OCI-LY3 (cell line): Measurements from ENCODE around the gene PGM2.

ENCODE experiments used
- H2AFZ ChIP-seq: fragments of 200-600, 300-600 bp; shearing (Covaris generic); 2 replicates; pipeline ENCODE4 v1.6.0; 2014; ENCODE audit warnings: antibody characterized with exemption, low read depth, low read length
- H3K27ac ChIP-seq: fragments of 200-600, 300-600 bp; sonication (generic); 2 replicates; pipeline ENCODE4 v1.5.1; 2014; ENCODE audit warnings: mild to moderate bottlenecking, low read length, moderate library complexity, mixed read lengths
- H3K27me3 ChIP-seq: fragments of 200-600, 300-600 bp; sonication (generic); 2 replicates; pipeline ENCODE4 v1.6.1; 2014; ENCODE audit warnings: low read depth, low read length, mixed read lengths
- H3K36me3 ChIP-seq: fragments of 200-600, 300-600 bp; sonication (generic); replicated peaks from 2 replicates; pipeline ENCODE3; 2014; ENCODE audit warnings: low read depth, low read length, mixed read lengths
- H3K4me1 ChIP-seq: fragments of 300-600, 200-600 bp; sonication (generic); 2 replicates; pipeline ENCODE4 v1.6.1; 2014; ENCODE audit warnings: low read length, mixed read lengths
- H3K4me2 ChIP-seq: fragments of 200-600, 300-600 bp; sonication (generic); 2 replicates; pipeline ENCODE4 v1.6.1; 2014; ENCODE audit warnings: low read length, mixed read lengths
- H3K4me3 ChIP-seq: fragments of 300-600, 200-600 bp; sonication (generic); 2 replicates; pipeline ENCODE4 v1.5.1; 2014; ENCODE audit warnings: antibody characterized with exemption, mild to moderate bottlenecking, low read length, moderate library complexity
- H3K79me2 ChIP-seq: fragments of 300-600, 200-600 bp; shearing (Covaris generic); 2 replicates; pipeline ENCODE4 v1.6.1; 2014; ENCODE audit warnings: mild to moderate bottlenecking, low read length, mixed read lengths
- H3K9ac ChIP-seq: fragments of 300-600, 200-600 bp; shearing (Covaris generic); 2 replicates; pipeline ENCODE4 v1.6.0; 2014; ENCODE audit warnings: mild to moderate bottlenecking, low read length, moderate library complexity
- H3K9me3 ChIP-seq: fragments of 200-600, 300-600 bp; shearing (Covaris generic); 2 replicates; pipeline ENCODE4 v1.6.1; 2014; ENCODE audit warnings: low read length, mixed read lengths; ENCODE audit not compliant: insufficient read depth
- H4K20me1 ChIP-seq: fragments of 200-600, 300-600 bp; sonication (generic); 2 replicates; pipeline ENCODE4 v1.6.1; 2016; ENCODE audit warnings: low read length, mixed read lengths; ENCODE audit not compliant: insufficient read depth
- EZH2phosphoT487 ChIP-seq: fragments of 200-600 bp; shearing (Covaris generic); IDR thresholded peaks from 2 replicates; pipeline ENCODE4 v1.6.1; 2018; ENCODE audit warnings: antibody characterized with exemption, mixed run types, low read depth
- TF ChIP-seq, protein P1 (sequence below): fragments of 200-600, 300-600 bp; sonication (generic); IDR thresholded peaks from 2 replicates; pipeline ENCODE4 v1.5.1; 2014; ENCODE audit warnings: antibody characterized with exemption, low read length, low read depth

Gene PGM2

DNA sequence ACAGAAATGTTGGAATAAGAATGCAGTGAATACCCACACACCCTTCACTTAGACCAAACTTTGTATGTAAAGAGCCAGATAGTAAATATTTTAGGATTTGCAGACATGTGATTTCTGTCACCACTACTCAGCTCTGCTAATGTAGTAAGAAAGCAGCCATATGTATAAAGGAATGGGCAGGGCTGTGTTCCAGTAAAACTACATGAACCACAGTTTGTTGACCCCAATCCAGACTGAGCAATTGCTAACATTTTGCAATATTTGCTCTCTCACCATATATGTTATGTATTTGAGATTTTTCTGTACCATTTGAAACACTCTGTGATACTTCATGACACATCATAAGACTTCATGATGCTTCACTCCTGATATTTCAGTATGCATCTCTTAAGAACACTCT lies 32.4 kb downstream of the PGM2 start:
- H3K36me3 ChIP-seq, result peaks cover 22% of the 10 kb centered on the region
- no peak overlapping the region for H3K4me3 ChIP-seq
- no peaks in the 10 kb centered on the region for H3K79me2 ChIP-seq
- no peaks in the 10 kb centered on the region for H3K4me1 ChIP-seq
- no peaks in the 10 kb centered on the region for H3K27me3 ChIP-seq
- H3K9me3 ChIP-seq, result no peaks in the 10 kb centered on the region
- no peak overlapping the region for H2AFZ ChIP-seq
- no peak overlapping the region for H3K9ac ChIP-seq
- H3K4me2 ChIP-seq, result no peak overlapping the region
- H3K27ac ChIP-seq, result no peak overlapping the region
- H4K20me1 ChIP-seq, result no peaks in the 10 kb centered on the region
- no peak for TF ChIP-seq EZH2phosphoT487
- TF ChIP-seq, protein P1, sequence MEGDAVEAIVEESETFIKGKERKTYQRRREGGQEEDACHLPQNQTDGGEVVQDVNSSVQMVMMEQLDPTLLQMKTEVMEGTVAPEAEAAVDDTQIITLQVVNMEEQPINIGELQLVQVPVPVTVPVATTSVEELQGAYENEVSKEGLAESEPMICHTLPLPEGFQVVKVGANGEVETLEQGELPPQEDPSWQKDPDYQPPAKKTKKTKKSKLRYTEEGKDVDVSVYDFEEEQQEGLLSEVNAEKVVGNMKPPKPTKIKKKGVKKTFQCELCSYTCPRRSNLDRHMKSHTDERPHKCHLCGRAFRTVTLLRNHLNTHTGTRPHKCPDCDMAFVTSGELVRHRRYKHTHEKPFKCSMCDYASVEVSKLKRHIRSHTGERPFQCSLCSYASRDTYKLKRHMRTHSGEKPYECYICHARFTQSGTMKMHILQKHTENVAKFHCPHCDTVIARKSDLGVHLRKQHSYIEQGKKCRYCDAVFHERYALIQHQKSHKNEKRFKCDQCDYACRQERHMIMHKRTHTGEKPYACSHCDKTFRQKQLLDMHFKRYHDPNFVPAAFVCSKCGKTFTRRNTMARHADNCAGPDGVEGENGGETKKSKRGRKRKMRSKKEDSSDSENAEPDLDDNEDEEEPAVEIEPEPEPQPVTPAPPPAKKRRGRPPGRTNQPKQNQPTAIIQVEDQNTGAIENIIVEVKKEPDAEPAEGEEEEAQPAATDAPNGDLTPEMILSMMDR, result no peak

DNA sequence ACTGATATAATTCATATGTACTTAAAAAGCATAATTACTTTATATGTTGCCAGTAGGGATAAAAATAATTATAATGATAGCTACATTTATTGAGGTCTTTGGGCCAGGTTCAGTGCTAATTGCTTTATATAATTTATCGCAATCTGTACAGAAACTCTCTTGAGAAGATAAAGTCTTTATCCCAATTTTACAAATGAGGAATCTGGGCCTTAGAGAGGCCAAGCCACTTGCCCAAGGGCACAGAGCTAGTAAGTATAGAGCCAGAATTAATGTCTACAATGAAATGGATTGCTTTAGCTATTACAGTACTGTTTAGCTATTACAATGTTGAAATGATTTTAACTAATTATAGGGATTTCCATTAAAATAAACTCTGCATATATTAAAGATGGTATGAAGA lies 33.8 kb downstream of the PGM2 start:
- peaks cover 22% of the 10 kb centered on the region for H3K36me3 ChIP-seq

DNA sequence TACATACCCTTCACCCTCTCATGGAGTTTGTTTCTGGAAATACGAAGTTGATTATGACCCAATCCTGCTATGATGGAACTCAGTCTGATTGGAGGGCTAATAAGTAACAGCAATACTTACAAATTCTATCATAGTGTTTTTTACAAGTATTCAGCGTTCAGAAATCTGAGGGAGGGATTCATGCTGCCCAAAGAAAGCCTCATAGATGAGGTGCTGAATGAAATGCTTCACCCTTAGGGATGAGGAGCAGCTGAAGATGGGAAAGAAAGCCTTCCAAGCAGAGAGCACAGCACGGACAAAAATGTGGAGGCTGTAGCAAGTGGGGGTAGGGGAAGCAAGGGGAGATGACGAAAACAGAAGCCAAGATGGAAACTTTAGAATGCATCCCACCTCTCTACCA lies 36.5 kb downstream of the PGM2 start:
- Histone ChIP-seq H3K79me2 (no peaks in the 10 kb centered on the region), H3K4me3 (no peak overlapping the region), H3K27me3 (no peaks in the 10 kb centered on the region), H3K9me3 (no peaks in the 10 kb centered on the region), H3K4me1 (no peaks in the 10 kb centered on the region), H2AFZ (no peak overlapping the region), H3K27ac (no peak overlapping the region), H3K36me3 (peaks cover 13% of the 10 kb centered on the region), H4K20me1 (no peaks in the 10 kb centered on the region), H3K4me2 (no peak overlapping the region), H3K9ac (no peak overlapping the region)
- TF ChIP-seq, protein P1, result no peak

More for the DNA sequence above, 33.8 kb downstream of the PGM2 start:
- Histone ChIP-seq H3K4me3 (no peak overlapping the region), H3K9me3 (no peaks in the 10 kb centered on the region), H2AFZ (no peak overlapping the region), H3K4me1 (no peaks in the 10 kb centered on the region), H3K4me2 (no peak overlapping the region), H3K9ac (no peak overlapping the region), H3K27ac (no peak overlapping the region), H3K79me2 (no peaks in the 10 kb centered on the region), H3K27me3 (no peaks in the 10 kb centered on the region), H4K20me1 (no peaks in the 10 kb centered on the region)
- no peak for TF ChIP-seq EZH2phosphoT487
- TF ChIP-seq, protein P1, result no peak

DNA sequence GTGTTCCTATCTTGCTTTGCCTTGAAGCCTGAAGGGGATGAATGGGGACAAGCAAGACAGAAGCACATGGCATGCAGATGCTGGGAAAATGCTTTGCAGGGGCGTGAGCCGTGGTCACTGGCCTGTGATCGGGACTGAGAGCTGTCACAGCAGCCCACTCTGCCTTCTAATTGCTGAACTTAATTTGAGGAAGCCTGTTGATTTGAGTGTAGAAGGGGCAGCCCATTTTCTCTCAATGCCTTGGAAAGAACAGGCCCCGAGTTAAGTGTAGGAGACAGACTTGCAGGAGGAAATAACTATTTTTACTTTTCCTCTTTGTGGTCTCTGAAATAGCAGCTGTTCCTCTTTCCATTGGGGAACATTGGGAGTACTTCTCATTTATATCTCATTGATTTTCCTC lies 38.3 kb downstream of the PGM2 start:
- TF ChIP-seq, protein P1, result no peak
- TF ChIP-seq EZH2phosphoT487, result no peak
- Histone ChIP-seq H3K79me2 (no peaks in the 10 kb centered on the region), H3K27me3 (no peaks in the 10 kb centered on the region), H3K4me3 (no peak overlapping the region), H4K20me1 (no peaks in the 10 kb centered on the region), H3K36me3 (peaks cover 13% of the 10 kb centered on the region), H3K9ac (no peak overlapping the region), H3K9me3 (no peaks in the 10 kb centered on the region), H3K27ac (no peak overlapping the region), H3K4me1 (no peaks in the 10 kb centered on the region), H3K4me2 (no peak overlapping the region), H2AFZ (no peak overlapping the region)
